ENCODE measurements around the gene TOR4A.

TOR4A gene

GRCh38 chr9:137309368-137310188, 32.1 kb downstream of the TOR4A start:
- DNase-seq, result no peak

GRCh38 chr9:137310189-137311052, 32.9 kb downstream of the TOR4A start:
- no peak for DNase-seq

- DNase-seq, result no peak
Measured at GRCh38 chr9:137311171-137311985, 33.9 kb downstream of the TOR4A start.

GRCh38 chr9:137311986-137312851, 34.7 kb downstream of the TOR4A start:
- no peak for DNase-seq

- DNase-seq, result peak in 1 of 2 experiments; percentile 16
Measured at GRCh38 chr9:137312852-137313325, 35.4 kb downstream of the TOR4A start.

- DNase-seq, result no peak
Measured at GRCh38 chr9:137313326-137313936, 35.9 kb downstream of the TOR4A start.

- peak in 1 of 2 experiments; percentile 16 for DNase-seq
Measured at GRCh38 chr9:137313956-137314560, 36.5 kb downstream of the TOR4A start.

GRCh38 chr9:137314561-137315560, 37.3 kb downstream of the TOR4A start:
- no peak for DNase-seq

GRCh38 chr9:137315581-137316011, 38.1 kb downstream of the TOR4A start:
- DNase-seq, result peak in 1 of 2 experiments; percentile 17

GRCh38 chr9:137316012-137316981, 38.8 kb downstream of the TOR4A start:
- DNase-seq, result peak; percentile 33 to 56

GRCh38 chr9:137317021-137317717, 39.6 kb downstream of the TOR4A start:
- DNase-seq, result peak; percentile 17 to 18

GRCh38 chr9:137317718-137318511, 40.4 kb downstream of the TOR4A start:
- DNase-seq, result peak in 1 of 2 experiments; percentile 15

GRCh38 chr9:137318602-137319001, 41.1 kb downstream of the TOR4A start:
- DNase-seq, result no peak

GRCh38 chr9:137319011-137319738, 41.6 kb downstream of the TOR4A start:
- peak in 1 of 2 experiments; percentile 16 for DNase-seq

GRCh38 chr9:137319739-137320551, 42.4 kb downstream of the TOR4A start:
- DNase-seq, result peak in 1 of 2 experiments; percentile 17

Data from activated T-cell treated with anti-CD3 and anti-CD28 coated beads, Interleukin-2, amount 50 U/mL, for 48 hours (primary cell).